Measurements from ENCODE around the gene CYGB. TPM values are rescaled to one million over a fixed set of nuclear protein-coding genes. Genes with fewer than 3 reads are reported as not detected.
A peak's percentile ranks its signal among the peaks of the same experiment; 100 is the strongest.

The CYGB gene
- total and polyA plus RNA-seq, 10 of the 15 experiments (the other 5 are each of a cell fraction or from before 2014, with no cell fraction given): 0.34 TPM; not detected in 9

DNA sequence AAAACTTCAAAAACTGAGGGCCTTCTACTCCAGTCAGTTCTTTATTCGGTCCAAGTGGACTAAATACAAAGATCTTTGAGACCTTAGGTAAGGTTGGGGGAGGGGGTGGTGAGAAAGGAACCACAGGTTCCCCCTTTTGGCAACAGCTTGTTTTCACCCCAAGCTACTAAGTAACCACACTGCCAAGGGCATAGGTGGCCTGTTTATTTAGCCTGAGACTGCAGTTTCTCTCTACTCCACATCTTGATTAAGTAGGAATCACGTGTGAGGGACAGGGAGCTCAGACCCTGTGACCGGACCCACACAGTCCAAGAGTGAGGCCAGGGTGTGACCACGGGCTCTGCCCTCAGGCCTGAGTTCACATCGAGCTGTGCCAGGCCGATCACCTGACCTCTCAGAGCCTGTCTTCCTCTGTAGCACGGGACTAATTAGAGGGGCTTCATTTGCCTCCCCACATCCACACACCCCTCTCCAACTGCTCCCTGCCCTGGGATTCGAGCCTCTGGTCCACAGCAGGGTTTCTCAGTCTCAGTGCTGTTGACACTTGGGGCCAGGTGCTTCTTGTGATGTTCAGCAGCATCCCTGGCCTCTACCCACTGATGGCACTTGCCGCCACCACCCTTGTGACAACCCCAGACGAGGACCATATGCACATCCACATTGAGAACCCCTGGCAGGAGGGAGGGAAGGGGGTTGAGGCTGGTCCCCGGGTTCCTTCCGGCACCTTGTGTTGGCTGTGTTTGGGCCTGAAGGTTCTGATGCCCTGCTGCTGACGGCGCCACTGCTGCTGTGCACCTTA is 30.3 kb upstream of the CYGB start (continued):
- TF ChIP-seq, protein P1, sequence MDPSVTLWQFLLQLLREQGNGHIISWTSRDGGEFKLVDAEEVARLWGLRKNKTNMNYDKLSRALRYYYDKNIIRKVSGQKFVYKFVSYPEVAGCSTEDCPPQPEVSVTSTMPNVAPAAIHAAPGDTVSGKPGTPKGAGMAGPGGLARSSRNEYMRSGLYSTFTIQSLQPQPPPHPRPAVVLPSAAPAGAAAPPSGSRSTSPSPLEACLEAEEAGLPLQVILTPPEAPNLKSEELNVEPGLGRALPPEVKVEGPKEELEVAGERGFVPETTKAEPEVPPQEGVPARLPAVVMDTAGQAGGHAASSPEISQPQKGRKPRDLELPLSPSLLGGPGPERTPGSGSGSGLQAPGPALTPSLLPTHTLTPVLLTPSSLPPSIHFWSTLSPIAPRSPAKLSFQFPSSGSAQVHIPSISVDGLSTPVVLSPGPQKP (IDR thresholded peaks at IDR 0.05; ENCODE audit: low read depth, low read length): no peak
- TF ChIP-seq STAT3 (IDR thresholded peaks at IDR 0.05; ENCODE audit: low read depth, low read length) (no peak), ATF7 (IDR thresholded peaks at IDR 0.05; ENCODE audit: low read depth) (no peak), HDGF (IDR thresholded peaks at IDR 0.05) (no peak), MXI1 (IDR thresholded peaks at IDR 0.05; ENCODE audit: low read depth, low read length) (0 out of 2 replicates have a peak, but pooled peaks have one; percentile 23), BRCA1 (IDR thresholded peaks at IDR 0.05; ENCODE audit: low read depth, low read length) (no peak), NR2F1 (conservative IDR thresholded peaks at IDR 0.05) (0 out of 2 replicates have a peak, but pooled peaks have one; percentile 18), FOXK2 (IDR thresholded peaks at IDR 0.05) (no peak), NR2C2 (IDR thresholded peaks at IDR 0.05; ENCODE audit: borderline replicate concordance, control insufficient read depth, insufficient read length, low read depth) (no peak), WRNIP1 (IDR thresholded peaks at IDR 0.05; ENCODE audit: borderline replicate concordance, low read depth, low read length) (no peak), HCFC1 (IDR thresholded peaks at IDR 0.05; ENCODE audit: low read length) (no peak), RUNX3 (IDR thresholded peaks at IDR 0.05; ENCODE audit: low read length) (peak; percentile 63), RB1 (IDR thresholded peaks at IDR 0.05; ENCODE audit: borderline replicate concordance) (no peak), YY1 (IDR thresholded peaks at IDR 0.05; ENCODE audit: low read depth, low read length) (no peak), RCOR1 (conservative IDR thresholded peaks at IDR 0.05; ENCODE audit: low read depth, low read length) (no peak), ZNF274 (IDR thresholded peaks at IDR 0.05; ENCODE audit: insufficient read depth, insufficient read length) (no peak), CBX5 (IDR thresholded peaks at IDR 0.05; ENCODE audit: low read depth) (no peak), IKZF1 (conservative IDR thresholded peaks at IDR 0.05) (no peak), EZH2 (IDR thresholded peaks at IDR 0.05; ENCODE audit: borderline replicate concordance, control insufficient read depth, low read depth, low read length) (no peak), RBBP5 (conservative IDR thresholded peaks at IDR 0.05) (no peak)
- TF ChIP-seq, protein P2, sequence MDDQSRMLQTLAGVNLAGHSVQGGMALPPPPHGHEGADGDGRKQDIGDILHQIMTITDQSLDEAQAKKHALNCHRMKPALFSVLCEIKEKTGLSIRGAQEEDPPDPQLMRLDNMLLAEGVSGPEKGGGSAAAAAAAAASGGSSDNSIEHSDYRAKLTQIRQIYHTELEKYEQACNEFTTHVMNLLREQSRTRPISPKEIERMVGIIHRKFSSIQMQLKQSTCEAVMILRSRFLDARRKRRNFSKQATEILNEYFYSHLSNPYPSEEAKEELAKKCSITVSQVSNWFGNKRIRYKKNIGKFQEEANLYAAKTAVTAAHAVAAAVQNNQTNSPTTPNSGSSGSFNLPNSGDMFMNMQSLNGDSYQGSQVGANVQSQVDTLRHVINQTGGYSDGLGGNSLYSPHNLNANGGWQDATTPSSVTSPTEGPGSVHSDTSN (IDR thresholded peaks at IDR 0.05; ENCODE audit: insufficient replicate concordance, low read depth, low read length): no peak
- TF ChIP-seq, protein P3, sequence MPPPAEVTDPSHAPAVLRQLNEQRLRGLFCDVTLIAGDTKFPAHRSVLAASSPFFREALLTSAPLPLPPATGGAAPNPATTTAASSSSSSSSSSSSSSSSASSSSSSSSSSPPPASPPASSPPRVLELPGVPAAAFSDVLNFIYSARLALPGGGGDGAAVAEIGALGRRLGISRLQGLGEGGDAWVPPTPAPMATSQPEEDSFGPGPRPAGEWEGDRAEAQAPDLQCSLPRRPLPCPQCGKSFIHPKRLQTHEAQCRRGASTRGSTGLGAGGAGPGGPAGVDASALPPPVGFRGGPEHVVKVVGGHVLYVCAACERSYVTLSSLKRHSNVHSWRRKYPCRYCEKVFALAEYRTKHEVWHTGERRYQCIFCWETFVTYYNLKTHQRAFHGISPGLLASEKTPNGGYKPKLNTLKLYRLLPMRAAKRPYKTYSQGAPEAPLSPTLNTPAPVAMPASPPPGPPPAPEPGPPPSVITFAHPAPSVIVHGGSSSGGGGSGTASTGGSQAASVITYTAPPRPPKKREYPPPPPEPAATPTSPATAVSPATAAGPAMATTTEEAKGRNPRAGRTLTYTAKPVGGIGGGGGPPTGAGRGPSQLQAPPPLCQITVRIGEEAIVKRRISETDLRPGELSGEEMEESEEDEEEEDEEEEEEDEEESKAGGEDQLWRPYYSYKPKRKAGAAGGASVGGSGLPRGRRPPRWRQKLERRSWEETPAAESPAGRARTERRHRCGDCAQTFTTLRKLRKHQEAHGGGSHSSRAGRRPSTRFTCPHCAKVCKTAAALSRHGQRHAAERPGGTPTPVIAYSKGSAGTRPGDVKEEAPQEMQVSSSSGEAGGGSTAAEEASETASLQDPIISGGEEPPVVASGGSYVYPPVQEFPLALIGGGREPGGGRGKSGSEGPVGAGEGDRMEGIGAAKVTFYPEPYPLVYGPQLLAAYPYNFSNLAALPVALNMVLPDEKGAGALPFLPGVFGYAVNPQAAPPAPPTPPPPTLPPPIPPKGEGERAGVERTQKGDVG (CRISPR knock-in tag; IDR thresholded peaks at IDR 0.05): no peak
- TF ChIP-seq, protein P4, sequence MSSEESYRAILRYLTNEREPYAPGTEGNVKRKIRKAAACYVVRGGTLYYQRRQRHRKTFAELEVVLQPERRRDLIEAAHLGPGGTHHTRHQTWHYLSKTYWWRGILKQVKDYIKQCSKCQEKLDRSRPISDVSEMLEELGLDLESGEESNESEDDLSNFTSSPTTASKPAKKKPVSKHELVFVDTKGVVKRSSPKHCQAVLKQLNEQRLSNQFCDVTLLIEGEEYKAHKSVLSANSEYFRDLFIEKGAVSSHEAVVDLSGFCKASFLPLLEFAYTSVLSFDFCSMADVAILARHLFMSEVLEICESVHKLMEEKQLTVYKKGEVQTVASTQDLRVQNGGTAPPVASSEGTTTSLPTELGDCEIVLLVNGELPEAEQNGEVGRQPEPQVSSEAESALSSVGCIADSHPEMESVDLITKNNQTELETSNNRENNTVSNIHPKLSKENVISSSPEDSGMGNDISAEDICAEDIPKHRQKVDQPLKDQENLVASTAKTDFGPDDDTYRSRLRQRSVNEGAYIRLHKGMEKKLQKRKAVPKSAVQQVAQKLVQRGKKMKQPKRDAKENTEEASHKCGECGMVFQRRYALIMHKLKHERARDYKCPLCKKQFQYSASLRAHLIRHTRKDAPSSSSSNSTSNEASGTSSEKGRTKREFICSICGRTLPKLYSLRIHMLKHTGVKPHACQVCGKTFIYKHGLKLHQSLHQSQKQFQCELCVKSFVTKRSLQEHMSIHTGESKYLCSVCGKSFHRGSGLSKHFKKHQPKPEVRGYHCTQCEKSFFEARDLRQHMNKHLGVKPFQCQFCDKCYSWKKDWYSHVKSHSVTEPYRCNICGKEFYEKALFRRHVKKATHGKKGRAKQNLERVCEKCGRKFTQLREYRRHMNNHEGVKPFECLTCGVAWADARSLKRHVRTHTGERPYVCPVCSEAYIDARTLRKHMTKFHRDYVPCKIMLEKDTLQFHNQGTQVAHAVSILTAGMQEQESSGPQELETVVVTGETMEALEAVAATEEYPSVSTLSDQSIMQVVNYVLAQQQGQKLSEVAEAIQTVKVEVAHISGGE (CRISPR knock-in tag; IDR thresholded peaks at IDR 0.05): no peak
